Stimulated activated CD4-positive, alpha-beta T cell treated with anti-CD3 and anti-CD28 coated beads, Interleukin-2, amount 100 ng/mL, for 4 hours (primary cell): ENCODE results near the gene NCKAP1.
"Not testable (repeated sequence)": the region's sequence is repeated elsewhere in the genome, so short reads cannot be mapped to it uniquely, and the experiment has no call there.

Experiments
- DNase-seq: peaks from one replicate; pipeline ENCODE4 v3.0.0-alpha.2; 2020; ENCODE audit warnings: low read depth

The NCKAP1 gene

GRCh38 chr2:183009249-183009899, 28.9 kb downstream of the NCKAP1 start:
- DNase-seq, result no peak

DNA sequence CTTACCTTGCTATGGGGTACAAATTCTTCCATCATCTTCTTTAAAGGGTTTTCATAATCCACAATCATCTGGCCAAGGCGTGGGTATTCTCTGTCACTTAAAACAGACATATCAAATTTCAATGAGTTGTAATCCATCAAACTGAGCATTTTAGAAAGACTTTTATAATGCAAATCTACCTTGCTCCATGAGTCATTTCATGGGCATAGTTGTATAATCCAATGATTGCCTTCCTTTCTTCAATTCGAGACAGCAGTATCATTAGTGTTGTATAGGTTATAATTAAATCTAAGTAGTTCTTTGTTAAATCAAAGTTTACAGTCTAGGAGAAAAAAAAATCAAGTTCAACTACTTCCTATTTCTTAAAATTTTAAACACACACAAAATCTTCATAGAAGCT, 36.3 kb downstream of the NCKAP1 start:
- no peak for DNase-seq

GRCh38 chr2:183000846-183001245, 37.4 kb downstream of the NCKAP1 start:
- DNase-seq, result no peak

DNA sequence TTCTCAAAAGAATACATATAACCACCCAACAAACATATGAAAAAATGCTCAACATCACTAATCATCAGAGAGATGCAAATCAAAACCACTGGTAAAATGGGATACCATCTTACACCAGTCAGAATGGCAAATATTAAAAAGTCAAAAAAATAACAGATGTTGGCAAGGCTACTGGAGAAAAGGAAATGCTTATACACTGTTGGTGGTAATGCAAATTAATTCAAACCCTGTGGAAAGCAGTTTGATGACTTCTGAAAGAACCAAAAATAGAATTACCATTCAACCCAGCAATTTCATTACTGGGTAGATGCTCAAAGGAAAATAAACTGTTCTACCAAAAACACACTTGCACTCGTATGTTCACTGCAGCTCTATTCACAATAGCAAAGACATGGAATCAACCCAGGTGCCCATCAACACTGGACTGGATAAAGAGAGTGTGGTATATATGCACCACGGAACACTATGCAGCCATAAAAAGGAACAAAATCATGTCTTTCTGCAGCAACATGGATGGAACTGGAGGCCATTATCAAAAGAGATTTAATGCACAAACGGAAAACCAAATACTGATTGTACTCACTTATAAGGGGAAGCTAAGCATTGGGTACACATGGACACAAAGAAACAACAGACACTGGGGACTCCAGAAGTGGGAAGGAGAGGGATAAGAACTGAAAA, 38.8 kb downstream of the NCKAP1 start:
- no peak for DNase-seq

DNA sequence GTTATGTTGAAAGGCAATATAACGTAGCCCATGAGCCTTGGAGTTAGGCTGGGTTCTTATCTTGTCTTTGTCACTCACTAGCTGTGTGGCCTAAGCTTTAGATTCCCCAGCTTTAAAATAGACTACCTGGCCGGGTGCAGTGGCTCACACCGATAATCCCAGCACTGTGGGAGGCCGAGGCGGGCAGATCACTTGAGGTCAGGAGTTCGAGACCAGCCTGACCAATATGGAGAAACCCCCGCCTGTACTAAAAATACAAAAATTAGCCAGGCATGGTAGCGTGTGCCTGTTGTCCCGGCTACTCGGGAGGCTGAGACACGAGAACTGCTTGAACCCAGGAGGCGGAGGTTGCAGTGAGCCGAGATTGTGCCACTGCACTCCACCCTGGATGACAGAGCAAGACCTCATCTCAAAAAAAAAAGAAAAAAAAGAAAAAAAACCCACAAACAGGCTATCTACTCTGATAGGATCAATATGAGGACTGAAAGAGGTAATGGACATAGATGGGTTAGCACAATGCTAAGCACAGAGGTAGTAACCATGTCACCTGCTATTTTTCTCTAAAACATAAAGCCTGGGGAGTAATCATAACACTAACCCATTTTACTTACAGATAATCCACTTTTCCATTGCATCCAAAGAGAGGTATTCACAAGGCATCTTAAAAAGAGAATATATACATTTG, 43.9 kb downstream of the NCKAP1 start:
- DNase-seq, result no peak

- no peak for DNase-seq
Observed at GRCh38 chr2:182982941-182983340, 55.3 kb downstream of the NCKAP1 start.

DNA sequence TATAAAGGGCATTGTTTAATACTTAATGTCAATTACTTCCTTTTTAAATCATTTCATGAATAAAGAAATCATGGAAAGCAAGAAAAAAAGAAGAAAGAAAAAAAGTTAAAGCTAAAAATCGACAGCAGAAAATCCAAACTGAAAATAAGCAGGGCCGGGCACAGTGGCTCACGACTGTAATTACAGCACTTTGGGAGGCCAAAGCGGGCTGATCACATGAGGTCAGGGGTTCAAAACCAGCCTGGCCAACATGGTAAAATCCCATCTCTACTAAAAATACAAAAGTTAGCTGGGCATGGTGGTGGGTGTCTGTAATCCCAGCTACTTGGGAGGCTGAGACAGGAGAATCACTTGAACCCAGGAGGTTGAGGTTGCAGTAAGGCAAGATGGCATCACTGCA, 56.8 kb downstream of the NCKAP1 start:
- DNase-seq, result not testable (repeated sequence)

DNA sequence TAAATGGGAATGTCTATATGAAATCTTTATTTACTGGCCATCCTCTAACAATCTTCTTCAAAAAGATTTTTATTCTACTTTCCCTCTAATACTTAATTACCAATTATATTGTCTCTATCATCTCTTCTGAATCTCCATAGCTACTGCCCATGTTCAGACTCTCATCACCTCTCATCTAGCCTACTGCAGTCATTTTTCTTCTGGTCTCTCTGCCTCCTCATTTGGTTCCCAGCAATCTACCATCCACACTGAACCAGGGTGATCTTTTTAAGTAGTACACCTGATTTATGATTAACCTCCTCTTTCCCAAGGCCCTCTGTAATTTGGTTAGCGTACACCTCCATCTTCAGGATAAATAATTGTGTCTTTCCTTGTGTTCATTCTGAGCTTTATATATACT, 57.6 kb downstream of the NCKAP1 start:
- DNase-seq, result no peak

GRCh38 chr2:182980115-182980514, 58.1 kb downstream of the NCKAP1 start:
- no peak for DNase-seq

- DNase-seq, result no peak
Observed at GRCh38 chr2:182977463-182977862, 60.8 kb downstream of the NCKAP1 start.

- DNase-seq, result no peak
Observed at GRCh38 chr2:182973441-182974352, 64.6 kb downstream of the NCKAP1 start.

GRCh38 chr2:182972548-182972942, 65.7 kb downstream of the NCKAP1 start:
- DNase-seq, result no peak

DNA sequence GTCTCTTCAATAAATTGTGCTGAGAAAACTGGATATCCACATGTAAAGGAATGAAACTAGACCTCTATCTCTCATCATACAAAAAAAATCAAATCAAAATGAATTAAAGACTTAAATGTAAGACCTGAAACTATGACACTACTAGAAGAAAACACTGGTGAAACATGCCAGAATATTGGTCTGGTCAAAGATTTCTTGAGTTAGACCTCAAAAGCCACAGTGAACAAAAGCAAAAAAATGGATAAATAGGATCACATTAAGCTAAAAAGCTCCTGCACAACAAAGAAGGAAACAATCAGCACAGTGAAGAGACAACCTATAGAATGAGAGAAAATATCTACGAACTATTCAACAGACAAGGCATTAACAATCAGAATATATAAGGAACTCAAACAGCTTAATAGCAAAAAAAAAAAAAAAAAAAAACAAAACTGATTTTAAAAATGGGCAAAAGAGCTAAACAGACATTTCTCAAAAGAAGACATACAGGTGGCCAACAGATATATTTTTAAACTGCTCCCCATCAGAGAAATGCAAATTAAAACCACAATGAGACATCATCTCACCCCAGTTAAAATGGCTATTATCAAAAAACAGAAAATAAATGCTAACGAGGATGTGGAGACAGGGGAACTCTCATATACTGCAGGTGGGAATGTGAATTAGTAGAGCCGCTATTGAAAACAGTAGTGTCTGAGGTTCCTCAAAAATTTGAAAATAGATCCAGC, 66.3 kb downstream of the NCKAP1 start:
- no peak for DNase-seq

- no peak for DNase-seq
Observed at GRCh38 chr2:182970486-182970885, 67.8 kb downstream of the NCKAP1 start.

- no peak for DNase-seq
Observed at GRCh38 chr2:182968493-182968892, 69.8 kb downstream of the NCKAP1 start.

DNA sequence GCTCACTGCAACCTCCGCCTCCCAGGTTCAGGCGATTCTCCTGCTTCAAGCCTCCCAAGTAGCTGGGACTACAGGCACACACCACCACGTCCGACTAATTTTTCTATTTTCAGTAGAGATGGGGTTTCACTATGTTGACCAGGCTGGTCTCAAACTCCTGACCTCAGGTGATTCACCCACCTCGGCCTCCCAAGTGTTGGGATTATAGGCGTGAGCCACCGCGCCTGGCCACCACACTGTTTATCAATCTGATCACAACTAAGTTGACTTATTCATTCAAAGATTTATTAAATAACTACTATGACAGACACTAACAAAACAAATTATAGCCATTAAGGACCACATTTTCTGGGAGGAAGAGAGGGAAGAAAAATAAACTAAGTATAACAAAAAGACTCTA, 71.9 kb downstream of the NCKAP1 start:
- DNase-seq, result not testable (repeated sequence)

DNA sequence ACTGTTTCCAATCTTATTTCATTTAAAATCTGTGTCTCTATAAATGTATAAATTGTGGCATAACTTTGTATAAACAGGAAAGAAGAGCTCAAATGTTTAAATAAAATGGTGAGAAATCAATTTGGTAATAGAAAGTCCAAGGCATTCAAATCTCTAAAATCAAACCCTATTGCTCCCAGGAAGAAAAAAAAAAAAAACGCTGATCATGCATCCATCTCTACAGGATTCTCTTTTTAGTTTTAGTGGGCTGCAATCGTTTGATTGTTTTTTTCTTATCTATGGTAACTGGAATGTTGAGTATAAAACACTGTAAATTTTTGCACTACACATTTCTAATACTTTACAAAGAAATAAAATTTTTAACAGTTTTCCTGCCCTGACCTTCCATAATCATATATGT, 75.6 kb downstream of the NCKAP1 start:
- DNase-seq, result no peak

DNA sequence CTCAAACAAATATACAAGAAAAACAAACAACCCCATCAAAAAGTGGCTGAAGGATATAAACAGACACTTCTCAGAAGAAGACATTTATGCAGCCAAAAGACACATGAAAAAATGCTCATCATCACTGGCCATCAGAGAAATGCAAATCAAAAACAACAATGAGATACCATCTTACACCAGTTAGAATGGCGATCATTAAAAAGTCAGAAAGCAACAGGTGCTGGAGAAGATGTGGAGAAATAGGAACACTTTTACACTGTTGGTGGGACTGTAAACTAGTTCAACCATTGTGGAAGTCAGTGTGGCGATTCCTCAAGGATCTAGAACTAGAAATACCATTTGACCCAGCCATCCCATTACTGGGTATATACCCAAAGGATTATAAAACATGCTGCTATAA, 77.4 kb downstream of the NCKAP1 start:
- not testable (repeated sequence) for DNase-seq

DNA sequence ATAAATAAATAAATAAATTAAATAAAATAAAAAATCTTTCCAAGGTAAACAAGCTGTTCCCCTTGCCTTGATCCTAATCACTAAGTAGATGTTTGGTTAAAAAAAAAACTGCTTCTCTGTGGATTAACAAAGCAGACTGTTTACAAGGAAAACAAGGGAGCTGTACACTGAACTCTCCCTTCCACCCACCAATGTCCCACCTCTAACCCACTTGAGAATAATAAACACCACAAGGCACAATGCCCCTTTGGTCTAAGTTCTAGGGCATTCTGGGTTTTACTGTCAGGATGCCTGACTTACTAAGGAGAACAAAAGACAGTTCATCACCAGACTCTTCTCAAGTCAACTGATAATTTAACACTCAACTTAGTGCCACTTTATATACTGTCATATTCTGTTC, 83.5 kb downstream of the NCKAP1 start:
- no peak for DNase-seq

DNA sequence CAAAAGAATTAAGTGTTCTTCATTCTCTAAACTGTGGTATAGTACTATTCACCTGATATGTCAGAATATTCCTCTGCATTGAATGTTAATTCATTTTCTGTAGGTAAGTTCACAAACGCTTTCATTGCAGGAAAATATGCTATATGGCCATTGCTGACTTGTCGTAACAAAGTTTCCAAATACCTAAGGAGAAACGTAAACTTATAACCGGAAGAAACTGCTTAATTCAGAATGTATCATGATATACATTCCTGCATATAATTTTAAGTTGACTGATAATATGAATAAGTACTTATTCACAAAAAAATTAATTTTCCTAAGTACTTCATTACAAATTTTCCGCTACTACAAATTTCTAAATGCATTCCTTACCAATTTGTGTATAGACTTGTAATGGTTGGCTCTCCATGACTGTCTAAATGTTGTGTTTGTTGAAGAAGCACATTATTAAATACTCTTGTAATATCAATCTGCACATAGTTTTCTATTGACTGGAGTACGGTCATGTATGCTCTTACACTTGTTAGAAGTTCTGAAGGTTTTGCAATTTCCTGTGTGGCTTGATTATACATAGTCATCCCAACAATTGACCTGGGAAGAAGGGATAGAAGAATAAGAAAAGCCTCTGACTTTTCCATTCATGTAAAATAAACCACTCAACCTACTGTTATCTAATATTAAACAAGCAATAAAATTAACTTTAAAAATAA, 85.4 kb downstream of the NCKAP1 start:
- DNase-seq, result no peak
